NB4 (cell line): Measurements from ENCODE around the gene SEMA6B.

Experiments
- CTCF ChIP-seq: IDR thresholded peaks from one replicate; pipeline ENCODE4 v1.5.1; 2012; ENCODE audit warnings: low read depth, low read length
- MAX ChIP-seq: IDR thresholded peaks from 2 replicates; pipeline ENCODE4 v1.6.1; 2011; ENCODE audit warnings: low read depth, low read length
- MYC ChIP-seq: IDR thresholded peaks from 2 replicates; pipeline ENCODE4 v1.6.1; 2011; ENCODE audit warnings: low read depth, low read length
- POLR2A ChIP-seq: IDR thresholded peaks from 2 replicates; pipeline ENCODE4 v1.6.1; 2011; ENCODE audit warnings: mild to moderate bottlenecking; ENCODE audit not compliant: insufficient read length; ENCODE audit errors: extremely low read depth

GRCh38 chr19:4539169-4539692 is 20.3 kb downstream of the SEMA6B start:
- TF ChIP-seq MAX: no peak
- no peak for TF ChIP-seq CTCF
- no peak for TF ChIP-seq POLR2A
- TF ChIP-seq MYC: no peak
